Measurements from ENCODE around the gene ITGB3BP. TPM values are rescaled to one million over a fixed set of nuclear protein-coding genes. Genes with fewer than 3 reads are reported as not detected.

The ITGB3BP gene
- total and polyA plus RNA-seq, 2 of the 13 experiments (the other 11 are each of a cell fraction or from before 2014, with no cell fraction given), result 19.0 to 46.5 TPM

DNA sequence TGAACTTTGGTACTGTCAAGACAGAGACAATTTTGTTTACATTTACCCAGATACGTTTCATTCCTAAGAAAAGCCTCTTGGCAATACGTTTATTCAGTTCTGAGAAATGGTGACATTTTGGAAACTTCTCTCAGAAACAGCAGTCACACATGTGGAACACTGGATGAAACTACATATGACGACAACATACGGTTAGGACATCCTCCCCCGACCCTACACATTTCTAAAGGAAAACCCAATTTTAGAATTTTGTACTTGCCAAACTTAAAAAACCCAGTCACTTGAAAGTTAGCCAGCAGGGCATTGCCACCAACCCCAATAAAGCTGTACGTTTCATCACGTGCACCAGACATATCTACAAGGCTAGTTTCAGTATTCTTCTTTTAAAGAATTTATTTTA lies 56.8 kb downstream of the ITGB3BP start:
- H3K27me3 ChIP-seq (ENCODE audit: control insufficient read depth in 1 of 2, insufficient read depth in 2 of 2, low read length in 2 of 2), result no peaks in the 10 kb centered on the region
- in situ Hi-C loops (cut with HindIII; ENCODE audit: extremely low pct_ligation_motif_present, low pct_unique_long_range_greater_than_20kb), result no loop called here
- H3K4me3 ChIP-seq (replicated peaks in 1 of 3; ENCODE audit: insufficient read depth in 1 of 3, low read depth in 2 of 3, low read length in 3 of 3), result no peak overlapping the region
- no peak overlapping the region for H3K27ac ChIP-seq (ENCODE audit: extremely low read length, insufficient read depth, low read length)
- 91% methylated on average over 7 of the region's 7 CpGs for WGBS (ENCODE audit: low lambda C conversion rate)
- TF ChIP-seq AGO2 (optimal IDR thresholded peaks at IDR 0.05; ENCODE audit: low read depth, low read length), result no peak
- TF ChIP-seq PHB2 (IDR thresholded peaks at IDR 0.05; ENCODE audit: partially characterized antibody), result no peak
- TF ChIP-seq TRIM24 (CRISPR knock-in tag; IDR thresholded peaks at IDR 0.05), result no peak
- no peak for TF ChIP-seq NFATC3 (CRISPR knock-in tag; IDR thresholded peaks at IDR 0.05)
- TF ChIP-seq CHCHD3 (CRISPR knock-in tag; IDR thresholded peaks at IDR 0.05), result no peak
- no peak for TF ChIP-seq MAZ (IDR thresholded peaks at IDR 0.05; ENCODE audit: borderline replicate concordance, low read depth, low read length)
- TF ChIP-seq MAZ (CRISPR knock-in tag; IDR thresholded peaks at IDR 0.05; ENCODE audit: low read depth), result no peak
- TF ChIP-seq, protein P1, sequence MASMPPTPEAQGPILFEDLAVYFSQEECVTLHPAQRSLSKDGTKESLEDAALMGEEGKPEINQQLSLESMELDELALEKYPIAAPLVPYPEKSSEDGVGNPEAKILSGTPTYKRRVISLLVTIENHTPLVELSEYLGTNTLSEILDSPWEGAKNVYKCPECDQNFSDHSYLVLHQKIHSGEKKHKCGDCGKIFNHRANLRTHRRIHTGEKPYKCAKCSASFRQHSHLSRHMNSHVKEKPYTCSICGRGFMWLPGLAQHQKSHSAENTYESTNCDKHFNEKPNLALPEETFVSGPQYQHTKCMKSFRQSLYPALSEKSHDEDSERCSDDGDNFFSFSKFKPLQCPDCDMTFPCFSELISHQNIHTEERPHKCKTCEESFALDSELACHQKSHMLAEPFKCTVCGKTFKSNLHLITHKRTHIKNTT (CRISPR knock-in tag; IDR thresholded peaks at IDR 0.05), result no peak
- TF ChIP-seq ZNF841 (CRISPR knock-in tag; IDR thresholded peaks at IDR 0.05; ENCODE audit: borderline replicate concordance), result no peak
- H3K36me3 ChIP-seq (replicated peaks in 1 of 2; ENCODE audit: control insufficient read depth in 1 of 2, insufficient read depth in 2 of 2, low read length in 2 of 2), result no peaks in the 10 kb centered on the region
- H4K20me1 ChIP-seq (ENCODE audit: insufficient read depth, low read length), result no peaks in the 10 kb centered on the region
- peaks cover 13% of the 10 kb centered on the region for H3K9me3 ChIP-seq (ENCODE audit: low read length)
- DNase-seq (ENCODE audit: low spot score), result no peak
- intact Hi-C loops (cut with micrococcal nuclease; ENCODE audit: unreplicated experiment), result no loop called here
- no peaks in the 10 kb centered on the region for H3K79me2 ChIP-seq (ENCODE audit: insufficient read depth, low read length)
- ChIA-PET CTCF (ENCODE audit: low intra/inter-chr PET ratio, low total read pairs) (no interaction called here), POLR2A (interaction anchor here (0.6 kb wide), 1 partner anchor 146 kb away, joined by 3 read pairs; no protein-coding TSS in a partner anchor)
- H3K4me1 ChIP-seq (ENCODE audit: insufficient read depth, low read length), result no peaks in the 10 kb centered on the region
- no peak overlapping the region for H3K9ac ChIP-seq (ENCODE audit: insufficient read depth, low read depth, low read length)
- ATAC-seq, result no peak
- no peak overlapping the region for H2AFZ ChIP-seq (ENCODE audit: low read length)
- FAIRE-seq, result no peak
- no TSS peak for BruUV-seq (replicated peaks)
- no peak overlapping the region for H3K4me2 ChIP-seq (ENCODE audit: low read depth, low read length)

DNA sequence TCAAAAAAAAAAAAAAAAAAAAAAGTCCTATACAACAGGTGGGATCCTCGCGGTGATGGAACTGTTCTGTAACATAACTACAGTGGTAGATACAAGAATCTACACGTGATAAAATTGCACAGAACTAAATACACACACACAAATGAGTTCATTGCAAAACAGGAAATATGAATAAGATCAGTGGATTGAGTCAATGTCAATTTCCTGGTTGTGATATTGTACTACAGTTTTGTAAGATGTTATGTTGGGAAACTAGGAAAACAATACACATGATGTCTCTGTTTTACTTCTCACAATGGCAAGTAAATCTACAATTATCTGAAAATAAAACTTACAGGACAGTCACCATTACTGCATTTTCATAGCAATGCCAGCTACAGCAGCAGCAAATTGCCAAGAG lies 59.8 kb downstream of the ITGB3BP start:
- intact Hi-C loops (cut with micrococcal nuclease; ENCODE audit: unreplicated experiment) (no loop called here), in situ Hi-C loops (cut with HindIII; ENCODE audit: extremely low pct_ligation_motif_present, low pct_unique_long_range_greater_than_20kb) (no loop called here)
- Histone ChIP-seq H3K36me3 (replicated peaks in 1 of 2; ENCODE audit: control insufficient read depth in 1 of 2, insufficient read depth in 2 of 2, low read length in 2 of 2) (no peaks in the 10 kb centered on the region), H3K4me1 (ENCODE audit: insufficient read depth, low read length) (no peaks in the 10 kb centered on the region), H3K27me3 (ENCODE audit: control insufficient read depth in 1 of 2, insufficient read depth in 2 of 2, low read length in 2 of 2) (no peaks in the 10 kb centered on the region), H3K4me2 (ENCODE audit: low read depth, low read length) (no peak overlapping the region), H3K27ac (ENCODE audit: extremely low read length, insufficient read depth, low read length) (no peak overlapping the region), H3K9ac (ENCODE audit: insufficient read depth, low read depth, low read length) (no peak overlapping the region), H2AFZ (ENCODE audit: low read length) (no peak overlapping the region), H3K79me2 (ENCODE audit: insufficient read depth, low read length) (no peaks in the 10 kb centered on the region), H3K4me3 (replicated peaks in 1 of 3; ENCODE audit: insufficient read depth in 1 of 3, low read depth in 2 of 3, low read length in 3 of 3) (no peak overlapping the region), H4K20me1 (ENCODE audit: insufficient read depth, low read length) (no peaks in the 10 kb centered on the region), H3K9me3 (ENCODE audit: low read length) (peaks cover 13% of the 10 kb centered on the region)
- POLR2A ChIA-PET, result no interaction called here
- FAIRE-seq (no peak), ATAC-seq (no peak), DNase-seq (ENCODE audit: low spot score) (no peak)
- CTCF ChIA-PET (ENCODE audit: low intra/inter-chr PET ratio, low total read pairs), result no interaction called here
- WGBS (ENCODE audit: low lambda C conversion rate), result 96% methylated on average over 3 of the region's 3 CpGs
- BruUV-seq (replicated peaks), result no TSS peak
- no peak for TF ChIP-seq SIN3B (IDR thresholded peaks at IDR 0.05; ENCODE audit: low read length)
- TF ChIP-seq ZMYM2 (CRISPR knock-in tag; IDR thresholded peaks at IDR 0.05), result no peak
- TF ChIP-seq, protein P2, sequence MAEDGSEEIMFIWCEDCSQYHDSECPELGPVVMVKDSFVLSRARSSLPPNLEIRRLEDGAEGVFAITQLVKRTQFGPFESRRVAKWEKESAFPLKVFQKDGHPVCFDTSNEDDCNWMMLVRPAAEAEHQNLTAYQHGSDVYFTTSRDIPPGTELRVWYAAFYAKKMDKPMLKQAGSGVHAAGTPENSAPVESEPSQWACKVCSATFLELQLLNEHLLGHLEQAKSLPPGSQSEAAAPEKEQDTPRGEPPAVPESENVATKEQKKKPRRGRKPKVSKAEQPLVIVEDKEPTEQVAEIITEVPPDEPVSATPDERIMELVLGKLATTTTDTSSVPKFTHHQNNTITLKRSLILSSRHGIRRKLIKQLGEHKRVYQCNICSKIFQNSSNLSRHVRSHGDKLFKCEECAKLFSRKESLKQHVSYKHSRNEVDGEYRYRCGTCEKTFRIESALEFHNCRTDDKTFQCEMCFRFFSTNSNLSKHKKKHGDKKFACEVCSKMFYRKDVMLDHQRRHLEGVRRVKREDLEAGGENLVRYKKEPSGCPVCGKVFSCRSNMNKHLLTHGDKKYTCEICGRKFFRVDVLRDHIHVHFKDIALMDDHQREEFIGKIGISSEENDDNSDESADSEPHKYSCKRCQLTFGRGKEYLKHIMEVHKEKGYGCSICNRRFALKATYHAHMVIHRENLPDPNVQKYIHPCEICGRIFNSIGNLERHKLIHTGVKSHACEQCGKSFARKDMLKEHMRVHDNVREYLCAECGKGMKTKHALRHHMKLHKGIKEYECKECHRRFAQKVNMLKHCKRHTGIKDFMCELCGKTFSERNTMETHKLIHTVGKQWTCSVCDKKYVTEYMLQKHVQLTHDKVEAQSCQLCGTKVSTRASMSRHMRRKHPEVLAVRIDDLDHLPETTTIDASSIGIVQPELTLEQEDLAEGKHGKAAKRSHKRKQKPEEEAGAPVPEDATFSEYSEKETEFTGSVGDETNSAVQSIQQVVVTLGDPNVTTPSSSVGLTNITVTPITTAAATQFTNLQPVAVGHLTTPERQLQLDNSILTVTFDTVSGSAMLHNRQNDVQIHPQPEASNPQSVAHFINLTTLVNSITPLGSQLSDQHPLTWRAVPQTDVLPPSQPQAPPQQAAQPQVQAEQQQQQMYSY (CRISPR knock-in tag; IDR thresholded peaks at IDR 0.05), result no peak
- TF ChIP-seq ZFP90 (CRISPR knock-in tag; IDR thresholded peaks at IDR 0.05; ENCODE audit: borderline replicate concordance), result no peak
- TF ChIP-seq PLSCR1 (CRISPR knock-in tag; IDR thresholded peaks at IDR 0.05; ENCODE audit: borderline replicate concordance), result no peak
- no peak for TF ChIP-seq PHF21A (CRISPR knock-in tag; IDR thresholded peaks at IDR 0.05)
